HG03135 (cell line): ENCODE results near the gene CGB7.
"Not testable (repeated sequence)": the region's sequence is repeated elsewhere in the genome, so short reads cannot be mapped to it uniquely, and the experiment has no call there.

Source experiments
- ATAC-seq: cut with Tn5 transposase; IDR thresholded peaks from one replicate; pipeline ENCODE4 v1.9.1; 2021; ENCODE audit warnings: mild to moderate bottlenecking, moderate library complexity; ENCODE audit not compliant: unreplicated experiment

Gene CGB7

GRCh38 chr19:49042666-49043065 is 14.9 kb downstream of the CGB7 start:
- not testable (repeated sequence) for ATAC-seq

GRCh38 chr19:49042177-49042576 is 15.4 kb downstream of the CGB7 start:
- ATAC-seq, result no peak

- ATAC-seq, result not testable (repeated sequence)
These were observed 17.8 kb downstream of the CGB7 start for GRCh38 chr19:49039736-49040135.

- ATAC-seq, result not testable (repeated sequence)
These were observed 18.8 kb downstream of the CGB7 start for GRCh38 chr19:49038557-49039276.

GRCh38 chr19:49038111-49038510 is 19.4 kb downstream of the CGB7 start:
- ATAC-seq, result not testable (repeated sequence)

GRCh38 chr19:49036815-49037214 is 20.7 kb downstream of the CGB7 start, which contains the start of gene CGB1:
CGB1 (minus strand) TSS chr19:49036895; CDS start chr19:49036711, 184 bp downstream.
- not testable (repeated sequence) for ATAC-seq

- not testable (repeated sequence) for ATAC-seq
These were observed 25.8 kb downstream of the CGB7 start, which contains the start of gene CGB2 for GRCh38 chr19:49031642-49032301. CGB2 (plus strand) TSS chr19:49031890; CDS start chr19:49032096, 206 bp downstream.

- ATAC-seq, result not testable (repeated sequence)
These were observed 27.2 kb downstream of the CGB7 start for GRCh38 chr19:49030323-49030722.

- ATAC-seq, result not testable (repeated sequence)
These were observed 27.8 kb downstream of the CGB7 start for GRCh38 chr19:49029749-49030148.

GRCh38 chr19:49028686-49029085 is 28.9 kb downstream of the CGB7 start:
- ATAC-seq, result not testable (repeated sequence)

- not testable (repeated sequence) for ATAC-seq
These were observed 31.9 kb downstream of the CGB7 start for GRCh38 chr19:49025599-49025998.

GRCh38 chr19:49025088-49025487 is 32.5 kb downstream of the CGB7 start:
- not testable (repeated sequence) for ATAC-seq

- not testable (repeated sequence) for ATAC-seq
These were observed 33.3 kb downstream of the CGB7 start, which contains the start of gene CGB3 for GRCh38 chr19:49024233-49024632. CGB3 (minus strand) TSS chr19:49024333; CDS start chr19:49023971, 362 bp downstream.

GRCh38 chr19:49022116-49022515 is 35.4 kb downstream of the CGB7 start:
- ATAC-seq, result no peak

GRCh38 chr19:49020931-49021895 is 36.3 kb downstream of the CGB7 start:
- ATAC-seq, result no peak

- no peak for ATAC-seq
These were observed 37.2 kb downstream of the CGB7 start for GRCh38 chr19:49020342-49020741.

GRCh38 chr19:49019242-49019932 is 38.2 kb downstream of the CGB7 start:
- no peak for ATAC-seq

GRCh38 chr19:49018388-49019241 is 38.9 kb downstream of the CGB7 start:
- ATAC-seq, result not testable (repeated sequence)

- ATAC-seq, result no peak
These were observed 39.7 kb downstream of the CGB7 start for GRCh38 chr19:49017666-49018351.
